ENCODE measurements around the gene KCNQ1.

Gene KCNQ1

DNA sequence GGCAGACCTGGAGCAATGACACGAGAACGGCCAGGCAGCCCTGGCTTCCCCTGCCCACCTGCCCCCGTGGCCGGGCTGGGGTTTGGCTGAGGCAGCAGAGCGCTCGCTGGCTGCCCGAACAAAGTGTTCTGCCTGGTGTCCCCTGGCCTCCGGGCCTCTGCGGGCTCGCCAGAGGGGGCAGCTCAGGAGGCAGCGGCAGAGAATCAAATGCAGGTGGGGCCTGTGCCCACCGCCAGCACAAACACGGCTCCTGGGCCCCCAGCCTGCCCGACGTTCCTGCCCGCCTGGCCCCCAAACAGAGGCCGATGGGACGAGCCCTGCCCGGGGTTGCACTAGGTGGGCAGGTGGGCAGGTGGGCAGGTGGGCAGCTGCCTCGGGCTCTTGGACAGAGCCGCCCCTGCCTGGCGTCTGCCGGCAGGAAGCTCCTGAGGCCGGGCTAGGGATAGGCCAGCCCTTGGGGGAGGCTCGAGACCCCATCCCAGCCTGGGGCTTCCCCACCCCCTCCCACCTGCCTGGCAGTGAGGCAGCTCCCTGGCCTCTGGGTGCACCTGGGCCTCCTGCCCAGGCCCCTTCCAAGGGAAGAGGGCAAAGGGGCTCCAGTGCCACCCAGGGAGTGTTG lies 394.0 kb downstream of the KCNQ1 start:
- no peak for DNase-seq (ENCODE audit: low spot score)

- DNase-seq (ENCODE audit: low spot score) = no peak
These were observed 394.7 kb downstream of the KCNQ1 start for GRCh38 chr11:2839395-2839943.

- no peak for DNase-seq (ENCODE audit: low spot score)
These were observed 396.8 kb downstream of the KCNQ1 start for GRCh38 chr11:2841411-2842190.

DNA sequence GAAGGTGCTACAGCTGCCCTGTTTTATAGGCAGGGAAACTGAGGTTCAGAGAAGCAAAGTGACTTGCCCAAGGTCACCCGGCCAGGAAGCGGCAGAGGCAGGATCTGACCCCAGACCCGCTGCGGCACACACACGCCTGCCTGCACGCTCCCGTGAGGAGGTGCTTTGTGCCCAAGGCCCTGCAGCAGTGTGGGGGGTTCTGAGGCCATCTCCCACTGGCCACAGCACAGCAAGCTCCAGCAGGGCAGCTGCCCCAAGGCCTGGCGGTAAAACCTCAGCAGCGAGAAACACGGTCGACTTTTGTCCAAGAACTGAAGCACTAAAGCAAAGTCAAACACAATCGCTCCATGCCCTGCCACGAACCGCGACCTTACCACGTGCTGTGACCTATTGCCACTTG lies 398.1 kb downstream of the KCNQ1 start:
- no peak for DNase-seq (ENCODE audit: low spot score)

GRCh38 chr11:2843551-2843950 lies 398.7 kb downstream of the KCNQ1 start:
- DNase-seq (ENCODE audit: low spot score) = no peak

DNA sequence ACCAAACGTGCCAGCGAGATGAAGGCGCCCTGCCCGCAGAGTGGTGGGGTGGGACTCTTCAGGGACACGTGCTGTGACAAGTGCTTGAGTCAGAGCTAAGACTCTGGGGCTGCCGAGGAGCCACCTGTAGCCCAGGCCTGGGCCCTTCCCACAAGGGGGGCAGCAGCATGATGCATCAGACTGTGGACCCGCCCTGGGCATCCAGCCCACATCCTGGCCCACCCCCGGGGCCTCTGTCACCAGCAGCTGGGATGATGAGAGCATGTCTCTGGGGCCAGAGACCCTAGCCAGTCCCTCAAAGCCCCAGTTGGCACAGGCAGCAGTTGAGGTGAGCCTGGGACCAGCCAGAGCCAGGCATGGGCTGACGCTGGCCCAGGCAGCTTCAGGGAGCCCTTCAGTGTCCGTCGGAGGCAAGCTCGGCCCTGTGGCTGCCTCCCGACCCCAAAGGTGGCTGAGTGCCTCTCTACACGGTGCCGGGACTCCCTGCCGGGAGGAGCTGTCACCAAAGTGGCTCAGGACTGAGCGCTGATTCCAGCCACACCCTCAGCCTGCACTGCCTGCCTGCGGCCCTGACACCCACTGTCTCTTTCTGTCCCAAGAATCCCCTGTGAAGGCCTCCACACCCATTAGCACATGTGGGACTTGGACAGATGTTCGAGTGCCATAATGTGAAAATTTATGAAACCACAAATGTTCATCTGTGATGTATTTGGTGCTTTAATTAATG lies 399.5 kb downstream of the KCNQ1 start:
- no peak for DNase-seq (ENCODE audit: low spot score)

- no peak for DNase-seq (ENCODE audit: low spot score)
These were observed 400.2 kb downstream of the KCNQ1 start for GRCh38 chr11:2844996-2845395.

DNA sequence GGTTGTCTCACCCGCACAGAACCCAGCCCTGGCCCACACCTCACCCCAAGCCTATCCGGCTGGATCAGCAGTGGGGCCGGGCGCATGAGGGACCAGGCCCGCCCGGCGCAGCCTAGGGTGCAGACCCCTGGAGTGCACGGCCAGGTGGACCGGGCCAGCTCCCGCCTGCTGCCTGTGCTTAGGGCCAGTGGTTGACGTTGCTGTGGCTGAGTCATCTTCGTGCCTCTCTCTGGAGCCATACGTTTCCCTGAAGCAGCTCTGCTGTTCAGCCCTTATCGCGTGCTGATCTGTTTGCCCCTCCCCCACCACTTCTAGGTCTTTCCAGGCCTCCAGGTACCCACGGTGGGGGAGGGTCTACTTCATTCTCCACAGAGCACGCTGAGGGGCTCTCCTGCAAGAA lies 401.2 kb downstream of the KCNQ1 start:
- no peak for DNase-seq (ENCODE audit: low spot score)

GRCh38 chr11:2846470-2846869 lies 401.7 kb downstream of the KCNQ1 start:
- no peak for DNase-seq (ENCODE audit: low spot score)

GRCh38 chr11:2847561-2847960 lies 402.8 kb downstream of the KCNQ1 start:
- no peak for DNase-seq (ENCODE audit: low spot score)

- no peak for DNase-seq (ENCODE audit: low spot score)
These were observed 403.7 kb downstream of the KCNQ1 start for GRCh38 chr11:2848497-2848896.

- DNase-seq (ENCODE audit: low spot score) = no peak
These were observed 405.4 kb downstream of the KCNQ1 start for GRCh38 chr11:2849994-2850770.

DNA sequence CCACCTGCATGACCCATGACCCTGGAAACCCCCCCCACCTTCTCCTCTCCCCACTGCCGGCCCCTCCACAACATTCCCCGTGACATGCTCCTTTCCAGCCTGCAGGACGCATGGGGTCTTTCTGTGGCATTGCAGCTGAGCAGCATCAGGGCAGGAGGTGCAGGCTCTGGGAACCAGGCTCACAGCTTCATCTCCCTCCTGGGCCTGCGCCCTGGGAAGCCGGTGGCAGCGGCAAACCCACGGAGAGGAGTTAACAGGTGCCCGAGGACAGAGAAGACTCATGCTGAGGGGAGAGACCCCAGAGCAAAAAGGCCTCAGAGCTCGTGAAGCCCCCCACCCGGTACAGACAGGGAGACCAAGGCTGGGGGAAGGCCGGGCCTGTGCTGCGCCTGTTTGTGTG lies 408.6 kb downstream of the KCNQ1 start:
- no peak for DNase-seq (ENCODE audit: low spot score)

- no peak for DNase-seq (ENCODE audit: low spot score)
These were observed 409.3 kb downstream of the KCNQ1 start for GRCh38 chr11:2853997-2854560.

DNA sequence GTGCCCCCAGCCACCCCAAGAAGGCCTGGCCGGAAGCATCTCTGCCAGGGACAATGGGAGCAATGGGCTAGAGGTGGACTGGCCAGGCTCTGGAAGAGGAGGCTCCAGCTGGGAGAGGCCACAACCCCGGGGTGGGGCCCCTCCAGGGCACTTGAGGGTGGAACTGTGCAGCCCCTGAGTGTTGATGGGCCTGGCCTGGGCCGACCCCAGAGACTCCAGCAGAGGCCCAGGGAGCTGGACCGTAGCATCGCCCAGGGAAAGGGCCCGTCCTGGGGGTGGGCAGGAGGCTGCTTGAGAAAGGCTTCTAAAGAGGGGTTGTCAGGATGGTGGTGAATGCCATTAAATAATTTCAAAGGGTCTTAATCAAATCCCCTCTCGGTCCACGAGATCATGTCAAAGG lies 410.4 kb downstream of the KCNQ1 start:
- no peak for DNase-seq (ENCODE audit: low spot score)

- no peak for DNase-seq (ENCODE audit: low spot score)
These were observed 412.5 kb downstream of the KCNQ1 start for GRCh38 chr11:2857276-2857675.

GRCh38 chr11:2857918-2858317 lies 413.1 kb downstream of the KCNQ1 start:
- no peak for DNase-seq (ENCODE audit: low spot score)

GRCh38 chr11:2858995-2859698 lies 414.3 kb downstream of the KCNQ1 start:
- no peak for DNase-seq (ENCODE audit: low spot score)

- DNase-seq (ENCODE audit: low spot score) = no peak
These were observed 414.9 kb downstream of the KCNQ1 start for GRCh38 chr11:2859699-2860037.

DNA sequence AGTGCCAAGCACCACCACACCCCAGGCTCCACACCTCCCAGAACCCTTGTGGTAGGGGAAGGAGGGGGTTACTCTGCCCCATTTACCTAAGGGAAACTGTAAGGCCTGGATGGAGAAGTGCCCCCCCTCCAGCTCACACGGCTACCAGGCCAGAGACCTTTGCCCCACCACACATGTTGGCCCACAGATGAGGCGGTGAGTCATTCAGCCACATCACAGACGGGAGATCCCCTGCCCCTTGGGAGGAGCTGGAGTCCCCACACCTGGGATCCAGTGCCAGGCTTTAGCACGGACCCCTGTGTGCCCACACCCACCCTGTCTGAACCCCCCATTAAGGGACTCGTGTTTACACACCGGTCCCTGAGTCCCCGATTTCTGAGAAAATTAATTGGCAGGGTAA lies 415.8 kb downstream of the KCNQ1 start:
- DNase-seq (ENCODE audit: low spot score) = no peak

All from CD4-positive, alpha-beta T cell treated with Interleukin-15 for 4 hours (primary cell).